ENCODE measurements around the gene SLC24A3. TPM values are rescaled to one million over a fixed set of nuclear protein-coding genes. Genes with fewer than 3 reads are reported as not detected.

SLC24A3 gene
- total RNA-seq, 1 donor from 2014 or later, result 0.21 TPM

- Mint-ChIP-seq H3K4me1 (no peaks in the 10 kb centered on the region), H3K27me3 (ENCODE audit: insufficient read depth, low read depth) (peaks cover 7% of the 10 kb centered on the region), H3K27ac (no peak overlapping the region), H3K36me3 (no peaks in the 10 kb centered on the region), H3K9me3 (no peaks in the 10 kb centered on the region), H3K4me3 (no peak overlapping the region)
- no peaks in the 10 kb centered on the region for H3F3A ChIP-seq (ENCODE audit: low read depth)
- TF ChIP-seq EZH2phosphoT487 (IDR thresholded peaks at IDR 0.05) (no peak), EZH2 (IDR thresholded peaks at IDR 0.05) (no peak)
- TF ChIP-seq, protein P1, sequence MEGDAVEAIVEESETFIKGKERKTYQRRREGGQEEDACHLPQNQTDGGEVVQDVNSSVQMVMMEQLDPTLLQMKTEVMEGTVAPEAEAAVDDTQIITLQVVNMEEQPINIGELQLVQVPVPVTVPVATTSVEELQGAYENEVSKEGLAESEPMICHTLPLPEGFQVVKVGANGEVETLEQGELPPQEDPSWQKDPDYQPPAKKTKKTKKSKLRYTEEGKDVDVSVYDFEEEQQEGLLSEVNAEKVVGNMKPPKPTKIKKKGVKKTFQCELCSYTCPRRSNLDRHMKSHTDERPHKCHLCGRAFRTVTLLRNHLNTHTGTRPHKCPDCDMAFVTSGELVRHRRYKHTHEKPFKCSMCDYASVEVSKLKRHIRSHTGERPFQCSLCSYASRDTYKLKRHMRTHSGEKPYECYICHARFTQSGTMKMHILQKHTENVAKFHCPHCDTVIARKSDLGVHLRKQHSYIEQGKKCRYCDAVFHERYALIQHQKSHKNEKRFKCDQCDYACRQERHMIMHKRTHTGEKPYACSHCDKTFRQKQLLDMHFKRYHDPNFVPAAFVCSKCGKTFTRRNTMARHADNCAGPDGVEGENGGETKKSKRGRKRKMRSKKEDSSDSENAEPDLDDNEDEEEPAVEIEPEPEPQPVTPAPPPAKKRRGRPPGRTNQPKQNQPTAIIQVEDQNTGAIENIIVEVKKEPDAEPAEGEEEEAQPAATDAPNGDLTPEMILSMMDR (IDR thresholded peaks at IDR 0.05), result no peak
- H3K4me2 ChIP-seq, result no peak overlapping the region
- no peak for DNase-seq (ENCODE audit: low spot score)
- no peak overlapping the region for H2AFZ ChIP-seq (replicated peaks)
- H3K4me1 ChIP-seq, result no peaks in the 10 kb centered on the region
- no peaks in the 10 kb centered on the region for H3K36me3 ChIP-seq
- no peaks in the 10 kb centered on the region for H4K20me1 ChIP-seq (ENCODE audit: low read depth)
- no peaks in the 10 kb centered on the region for H3K27me3 ChIP-seq
- no peak overlapping the region for H3K27ac ChIP-seq
- no peak overlapping the region for H3K4me3 ChIP-seq
- H3K79me2 ChIP-seq (ENCODE audit: low read depth), result no peaks in the 10 kb centered on the region
- H3K9me3 ChIP-seq (ENCODE audit: low read depth), result no peaks in the 10 kb centered on the region
- no peak overlapping the region for H3K9ac ChIP-seq
Measured at GRCh38 chr20:19593762-19594161, 381.3 kb downstream of the SLC24A3 start.

DNA sequence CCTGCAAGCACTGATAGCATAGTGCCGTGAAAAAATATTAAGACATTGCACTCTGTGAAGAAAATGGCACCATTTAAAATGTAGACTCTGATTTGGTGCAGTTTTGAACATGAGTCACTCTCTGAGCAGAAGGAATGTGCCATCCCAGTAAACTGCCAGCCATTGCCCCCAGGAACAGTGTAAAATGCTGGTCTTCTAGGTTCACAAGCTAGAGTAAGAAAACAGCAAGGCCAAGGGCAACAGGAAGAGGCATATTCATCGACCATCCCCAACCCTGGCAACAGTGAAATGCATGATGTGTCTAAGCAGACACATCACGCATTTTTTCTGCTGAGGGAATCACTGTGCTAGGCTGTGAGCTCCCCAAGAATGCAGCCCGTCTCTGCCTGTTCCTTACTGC is 382.5 kb downstream of the SLC24A3 start:
- Histone ChIP-seq H3K9me3 (ENCODE audit: low read depth) (no peaks in the 10 kb centered on the region), H3K27ac (no peak overlapping the region), H3K4me3 (no peak overlapping the region), H3F3A (ENCODE audit: low read depth) (no peaks in the 10 kb centered on the region), H4K20me1 (ENCODE audit: low read depth) (no peaks in the 10 kb centered on the region), H3K79me2 (ENCODE audit: low read depth) (no peaks in the 10 kb centered on the region), H2AFZ (replicated peaks) (no peak overlapping the region), H3K4me1 (no peaks in the 10 kb centered on the region), H3K36me3 (no peaks in the 10 kb centered on the region), H3K27me3 (no peaks in the 10 kb centered on the region), H3K9ac (no peak overlapping the region), H3K4me2 (no peak overlapping the region)
- H3K4me3 Mint-ChIP-seq, result no peak overlapping the region
- TF ChIP-seq EZH2phosphoT487 (IDR thresholded peaks at IDR 0.05) (no peak), EZH2 (IDR thresholded peaks at IDR 0.05) (no peak)
- TF ChIP-seq, protein P1 (IDR thresholded peaks at IDR 0.05), result no peak
- H3K36me3 Mint-ChIP-seq, result no peaks in the 10 kb centered on the region
- H3K4me1 Mint-ChIP-seq, result no peaks in the 10 kb centered on the region
- no peak for DNase-seq (ENCODE audit: low spot score)
- peaks cover 7% of the 10 kb centered on the region for H3K27me3 Mint-ChIP-seq (ENCODE audit: insufficient read depth, low read depth)
- H3K9me3 Mint-ChIP-seq, result no peaks in the 10 kb centered on the region
- H3K27ac Mint-ChIP-seq, result no peak overlapping the region

DNA sequence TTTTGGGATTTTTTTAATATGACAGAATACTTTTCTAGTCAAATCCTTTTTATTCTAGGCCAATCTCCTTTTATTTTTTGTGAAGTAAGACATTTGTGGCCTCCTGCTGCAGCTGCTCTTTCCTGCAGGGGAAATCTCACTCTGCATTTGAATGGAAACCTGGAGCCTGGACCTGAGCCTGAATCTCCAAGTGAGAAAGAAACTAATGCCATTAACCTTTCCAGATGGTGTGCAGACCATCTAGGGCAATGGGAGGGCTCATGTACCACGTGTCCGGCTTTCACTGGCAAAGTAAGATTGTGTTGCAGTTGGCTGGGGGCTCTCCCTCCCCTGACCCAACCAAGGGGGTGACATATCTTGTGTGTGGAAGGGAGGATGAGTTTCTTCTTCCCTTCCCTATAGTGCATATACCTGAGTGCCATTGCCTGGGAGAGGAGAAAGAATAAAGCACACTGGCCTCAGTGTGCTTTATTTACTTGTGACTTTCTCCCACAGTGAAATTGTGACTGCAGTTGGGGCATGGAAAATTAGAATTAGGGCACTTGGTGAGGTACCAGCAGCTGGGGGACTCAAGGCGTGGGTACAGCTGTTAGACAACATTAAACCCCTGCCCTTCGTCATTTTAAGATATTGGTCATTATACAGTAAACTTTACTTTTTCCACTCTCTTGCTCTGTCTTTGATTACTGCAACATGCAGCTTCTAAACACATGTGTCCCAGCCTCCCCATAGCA is 385.8 kb downstream of the SLC24A3 start:
- Mint-ChIP-seq H3K4me1 (no peaks in the 10 kb centered on the region), H3K27me3 (ENCODE audit: insufficient read depth, low read depth) (peaks cover 9% of the 10 kb centered on the region), H3K36me3 (no peaks in the 10 kb centered on the region), H3K27ac (no peak overlapping the region), H3K9me3 (peaks cover 4% of the 10 kb centered on the region), H3K4me3 (no peak overlapping the region)
- Histone ChIP-seq H3K79me2 (ENCODE audit: low read depth) (no peaks in the 10 kb centered on the region), H3K9me3 (ENCODE audit: low read depth) (no peaks in the 10 kb centered on the region), H3K4me1 (no peaks in the 10 kb centered on the region), H3K36me3 (no peaks in the 10 kb centered on the region), H3K27ac (no peak overlapping the region), H3F3A (ENCODE audit: low read depth) (no peaks in the 10 kb centered on the region), H3K9ac (no peak overlapping the region), H3K4me3 (no peak overlapping the region), H3K4me2 (no peak overlapping the region), H2AFZ (replicated peaks) (no peak overlapping the region), H3K27me3 (no peaks in the 10 kb centered on the region), H4K20me1 (ENCODE audit: low read depth) (no peaks in the 10 kb centered on the region)
- TF ChIP-seq, protein P1 (IDR thresholded peaks at IDR 0.05), result no peak
- no peak for TF ChIP-seq EZH2 (IDR thresholded peaks at IDR 0.05)
- no peak for DNase-seq (ENCODE audit: low spot score)
